Measurements from ENCODE around the gene PRUNE2.

PRUNE2 gene

GRCh38 chr9:76620581-76620980, 285.3 kb downstream of the PRUNE2 start:
- TF ChIP-seq CTCF (IDR thresholded peaks at IDR 0.05; ENCODE audit: low read depth, low read length) = no peak
- H3K4me3 ChIP-seq (ENCODE audit: low read depth, low read length) = no peak overlapping the region

- no peak for TF ChIP-seq CTCF (IDR thresholded peaks at IDR 0.05; ENCODE audit: low read depth, low read length)
- no peak overlapping the region for H3K4me3 ChIP-seq (ENCODE audit: low read depth, low read length)
Measured at GRCh38 chr9:76619640-76620039, 286.3 kb downstream of the PRUNE2 start.

- no peak overlapping the region for H3K4me3 ChIP-seq (ENCODE audit: low read depth, low read length)
- TF ChIP-seq CTCF (IDR thresholded peaks at IDR 0.05; ENCODE audit: low read depth, low read length) = no peak
Measured at GRCh38 chr9:76619197-76619596, 286.7 kb downstream of the PRUNE2 start.

GRCh38 chr9:76618762-76619161, 287.2 kb downstream of the PRUNE2 start:
- H3K4me3 ChIP-seq (ENCODE audit: low read depth, low read length) = no peak overlapping the region
- TF ChIP-seq CTCF (IDR thresholded peaks at IDR 0.05; ENCODE audit: low read depth, low read length) = no peak

- no peak overlapping the region for H3K4me3 ChIP-seq (ENCODE audit: low read depth, low read length)
- TF ChIP-seq CTCF (IDR thresholded peaks at IDR 0.05; ENCODE audit: low read depth, low read length) = no peak
Measured at GRCh38 chr9:76617497-76618175, 288.3 kb downstream of the PRUNE2 start.

GRCh38 chr9:76616780-76617179, 289.1 kb downstream of the PRUNE2 start:
- no peak for TF ChIP-seq CTCF (IDR thresholded peaks at IDR 0.05; ENCODE audit: low read depth, low read length)

GRCh38 chr9:76615177-76615603, 290.7 kb downstream of the PRUNE2 start:
- H3K4me3 ChIP-seq (ENCODE audit: low read depth, low read length) = no peak overlapping the region
- TF ChIP-seq CTCF (IDR thresholded peaks at IDR 0.05; ENCODE audit: low read depth, low read length) = no peak

More at GRCh38 chr9:76616780-76617179, 289.1 kb downstream of the PRUNE2 start:
- no peak overlapping the region for H3K4me3 ChIP-seq (ENCODE audit: low read depth, low read length)

Data from WI38 (cell line).